Large intestine (tissue), 3 donors: Measurements from ENCODE around the gene EML1. TPM values are rescaled to one million over a fixed set of nuclear protein-coding genes. Genes with fewer than 3 reads are reported as not detected.

Source experiments
- DNase-seq, 2 donors: peaks; one replicate each; pipeline versions ENCODE4 v3.0.0 to v3.0.0-alpha.2; 2013
- H3K27ac ChIP-seq: one replicate; pipeline ENCODE4 v1.5.1; 2013; ENCODE audit warnings: low read length
- H3K27me3 ChIP-seq: 2 replicates; pipeline ENCODE4 v1.6.1; 2013; ENCODE audit warnings: low read length; ENCODE audit not compliant: control insufficient read depth, insufficient read depth
- H3K36me3 ChIP-seq: 2 replicates; pipeline ENCODE4 v1.6.1; 2013; ENCODE audit warnings: low read length; ENCODE audit not compliant: control insufficient read depth, insufficient read depth
- H3K4me1 ChIP-seq: one replicate; pipeline ENCODE4 v1.6.1; 2013; ENCODE audit warnings: low read length; ENCODE audit not compliant: control insufficient read depth, insufficient read depth
- H3K4me3 ChIP-seq: one replicate; pipeline ENCODE4 v1.5.1; 2013; ENCODE audit warnings: low read length
- H3K9me3 ChIP-seq: one replicate; pipeline ENCODE4 v1.6.1; 2013; ENCODE audit warnings: mild to moderate bottlenecking, low read depth, low read length, moderate library complexity; ENCODE audit not compliant: control insufficient read depth
- WGBS: methylation state at CpG from one replicate; pipeline ENCODE4 v1.1.5; 2013; ENCODE audit warnings: low lambda C conversion rate; ENCODE audit not compliant: insufficient coverage; 5-methylcytosine and 5-hydroxymethylcytosine counted together
- polyA plus RNA-seq: library from polyadenylated mRNA; unstranded; fragments of 120-200 nt; gene quantifications from one replicate; pipeline ENCODE4 v1.2.1, GENCODE V29; 2013

Gene EML1
- polyA plus RNA-seq, 1 donor = 22.0 TPM

GRCh38 chr14:99852578-99852977 is 59.4 kb downstream of the EML1 start:
- no peaks in the 10 kb centered on the region for H3K27me3 ChIP-seq
- peaks cover under 1% of the 10 kb centered on the region for H3K9me3 ChIP-seq
- H3K4me3 ChIP-seq = no peak overlapping the region
- DNase-seq = no peak
- H3K4me1 ChIP-seq = no peaks in the 10 kb centered on the region
- WGBS = 69% methylated on average over 2 of the region's 4 CpGs
- H3K36me3 ChIP-seq = peaks cover 12% of the 10 kb centered on the region
- H3K27ac ChIP-seq = no peak overlapping the region

GRCh38 chr14:99853206-99853605 is 60.0 kb downstream of the EML1 start:
- peaks cover 12% of the 10 kb centered on the region for H3K36me3 ChIP-seq

GRCh38 chr14:99854831-99855230 is 61.6 kb downstream of the EML1 start:
- Histone ChIP-seq H3K36me3 (peaks cover 15% of the 10 kb centered on the region), H3K27me3 (no peaks in the 10 kb centered on the region), H3K4me1 (no peaks in the 10 kb centered on the region), H3K9me3 (no peaks in the 10 kb centered on the region), H3K4me3 (no peak overlapping the region), H3K27ac (no peak overlapping the region)
- WGBS = 82% methylated on average over 2 of the region's 5 CpGs
- no peak for DNase-seq

More at GRCh38 chr14:99853206-99853605, 60.0 kb downstream of the EML1 start:
- Histone ChIP-seq H3K4me3 (no peak overlapping the region), H3K27me3 (no peaks in the 10 kb centered on the region), H3K27ac (no peak overlapping the region), H3K4me1 (no peaks in the 10 kb centered on the region), H3K9me3 (no peaks in the 10 kb centered on the region)
- WGBS = no CpG with 5 or more reads among the region's 5 CpGs
- no peak for DNase-seq

GRCh38 chr14:99855271-99855670 is 62.1 kb downstream of the EML1 start:
- DNase-seq = no peak
- no peaks in the 10 kb centered on the region for H3K9me3 ChIP-seq
- no peak overlapping the region for H3K27ac ChIP-seq
- H3K27me3 ChIP-seq = no peaks in the 10 kb centered on the region
- no peaks in the 10 kb centered on the region for H3K4me1 ChIP-seq
- H3K4me3 ChIP-seq = no peak overlapping the region
- H3K36me3 ChIP-seq = peaks cover 15% of the 10 kb centered on the region

GRCh38 chr14:99857551-99857950 is 64.3 kb downstream of the EML1 start:
- H3K9me3 ChIP-seq = no peaks in the 10 kb centered on the region
- H3K27ac ChIP-seq = no peak overlapping the region
- H3K36me3 ChIP-seq = peaks cover 7% of the 10 kb centered on the region
- 100% methylated on average over 1 of the region's 1 CpG for WGBS
- DNase-seq = no peak
- H3K4me3 ChIP-seq = no peak overlapping the region
- H3K4me1 ChIP-seq = no peaks in the 10 kb centered on the region
- H3K27me3 ChIP-seq = no peaks in the 10 kb centered on the region

GRCh38 chr14:99860219-99860618 is 67.0 kb downstream of the EML1 start:
- Histone ChIP-seq H3K27ac (no peak overlapping the region), H3K27me3 (no peaks in the 10 kb centered on the region), H3K9me3 (no peaks in the 10 kb centered on the region), H3K4me3 (no peak overlapping the region), H3K36me3 (peaks cover 2% of the 10 kb centered on the region), H3K4me1 (no peaks in the 10 kb centered on the region)
- DNase-seq = no peak
- WGBS = no CpG with 5 or more reads among the region's 5 CpGs

GRCh38 chr14:99862136-99862535 is 68.9 kb downstream of the EML1 start:
- no peaks in the 10 kb centered on the region for H3K9me3 ChIP-seq
- no peak for DNase-seq
- no peak overlapping the region for H3K4me3 ChIP-seq
- H3K27ac ChIP-seq = no peak overlapping the region
- peaks cover 4% of the 10 kb centered on the region for H3K36me3 ChIP-seq
- no peaks in the 10 kb centered on the region for H3K27me3 ChIP-seq
- H3K4me1 ChIP-seq = no peaks in the 10 kb centered on the region
- 67% methylated on average over 1 of the region's 4 CpGs for WGBS

GRCh38 chr14:99863059-99863458 is 69.8 kb downstream of the EML1 start:
- peaks cover 4% of the 10 kb centered on the region for H3K36me3 ChIP-seq
- no peak for DNase-seq
- H3K27me3 ChIP-seq = no peaks in the 10 kb centered on the region
- no peaks in the 10 kb centered on the region for H3K9me3 ChIP-seq
- no peak overlapping the region for H3K27ac ChIP-seq
- H3K4me3 ChIP-seq = no peak overlapping the region
- WGBS = no CpG with 5 or more reads among the region's 2 CpGs
- no peaks in the 10 kb centered on the region for H3K4me1 ChIP-seq

- DNase-seq = no peak
- Histone ChIP-seq H3K27me3 (no peaks in the 10 kb centered on the region), H3K4me1 (no peaks in the 10 kb centered on the region), H3K9me3 (no peaks in the 10 kb centered on the region), H3K4me3 (no peak overlapping the region), H3K36me3 (peaks cover 4% of the 10 kb centered on the region), H3K27ac (no peak overlapping the region)
- WGBS = no CpG with 5 or more reads among the region's 2 CpGs
These were observed 72.2 kb downstream of the EML1 start for GRCh38 chr14:99865408-99865807.

- DNase-seq = no peak
- Histone ChIP-seq H3K36me3 (peaks cover 4% of the 10 kb centered on the region), H3K4me1 (no peaks in the 10 kb centered on the region), H3K4me3 (no peak overlapping the region), H3K9me3 (no peaks in the 10 kb centered on the region), H3K27ac (no peak overlapping the region), H3K27me3 (no peaks in the 10 kb centered on the region)
- WGBS = no CpG with 5 or more reads among the region's 3 CpGs
These were observed 77.4 kb downstream of the EML1 start for GRCh38 chr14:99870617-99871016.

GRCh38 chr14:99871771-99872170 is 78.6 kb downstream of the EML1 start:
- Histone ChIP-seq H3K36me3 (peaks cover 2% of the 10 kb centered on the region), H3K27ac (no peak overlapping the region)
- WGBS = no CpG with 5 or more reads among the region's 11 CpGs

More at GRCh38 chr14:99871771-99872170, 78.6 kb downstream of the EML1 start:
- DNase-seq = no peak
- Histone ChIP-seq H3K4me3 (no peak overlapping the region), H3K27me3 (no peaks in the 10 kb centered on the region), H3K4me1 (no peaks in the 10 kb centered on the region), H3K9me3 (no peaks in the 10 kb centered on the region)
